Measurements from ENCODE around the gene CDC42. TPM values are rescaled to one million over a fixed set of nuclear protein-coding genes. Genes with fewer than 3 reads are reported as not detected.

The CDC42 gene
- total RNA-seq, 1 experiment from 2014 or later = 171 TPM

- H3K4me3 Mint-ChIP-seq = no peak overlapping the region
- DNase-seq (ENCODE audit: low spot score) (no peak), ATAC-seq (no peak)
- peaks cover 4% of the 10 kb centered on the region; the same call in 1 of the 2 replicates for H3K36me3 Mint-ChIP-seq
- no peak overlapping the region for H3K27ac Mint-ChIP-seq
- peaks cover 30% of the 10 kb centered on the region for H3K4me1 Mint-ChIP-seq
- ChIA-PET CTCF (interaction anchor here (0.6 to 1.3 kb wide), 3 partner anchors 13 to 92 kb away, joined by 3 to 6 read pairs (median 4); no protein-coding TSS in a partner anchor), POLR2A (no interaction called here)
- no peaks in the 10 kb centered on the region for H3K9me3 Mint-ChIP-seq
- TF ChIP-seq SMAD3 (CRISPR knock-in tag; IDR thresholded peaks at IDR 0.05; ENCODE audit: borderline replicate concordance) = no peak
- no peak for TF ChIP-seq E2F5 (CRISPR knock-in tag; IDR thresholded peaks at IDR 0.05)
- TF ChIP-seq GRHL2 (CRISPR knock-in tag; IDR thresholded peaks at IDR 0.05; ENCODE audit: insufficient replicate concordance, severe bottlenecking) = no peak
- TF ChIP-seq E2F1 (CRISPR knock-in tag; IDR thresholded peaks at IDR 0.05) = no peak
- no peak for TF ChIP-seq IRF1 (CRISPR knock-in tag; IDR thresholded peaks at IDR 0.05)
- TF ChIP-seq NR1H2 (CRISPR knock-in tag; IDR thresholded peaks at IDR 0.05) = no peak
- no peak for TF ChIP-seq NFE2L1 (CRISPR knock-in tag; IDR thresholded peaks at IDR 0.05)
- TF ChIP-seq FOXP4 (CRISPR knock-in tag; IDR thresholded peaks at IDR 0.05) = no peak
- no peak for TF ChIP-seq TEAD4 (CRISPR knock-in tag; IDR thresholded peaks at IDR 0.05)
- no peak for TF ChIP-seq ZNF416 (CRISPR knock-in tag; IDR thresholded peaks at IDR 0.05)
- TF ChIP-seq NR3C1 (CRISPR knock-in tag; conservative IDR thresholded peaks at IDR 0.05; ENCODE audit: low read depth) = no peak
- no peak for TF ChIP-seq NFATC4 (CRISPR knock-in tag; IDR thresholded peaks at IDR 0.05)
- no peak for TF ChIP-seq FOXK1 (CRISPR knock-in tag; IDR thresholded peaks at IDR 0.05)
- no peak for TF ChIP-seq MLX (CRISPR knock-in tag; IDR thresholded peaks at IDR 0.05)
- TF ChIP-seq ZNF396 (CRISPR knock-in tag; IDR thresholded peaks at IDR 0.05; ENCODE audit: borderline replicate concordance) = no peak
- H3K27me3 Mint-ChIP-seq (ENCODE audit: low read depth) = no peaks in the 10 kb centered on the region
These were observed 58.6 kb downstream of the CDC42 start for GRCh38 chr1:22111115-22111514.

GRCh38 chr1:22111620-22112019, 59.1 kb downstream of the CDC42 start:
- Mint-ChIP-seq H3K9me3 (no peaks in the 10 kb centered on the region), H3K36me3 (peaks cover 4% of the 10 kb centered on the region; the same call in 1 of the 2 replicates), H3K27me3 (ENCODE audit: low read depth) (no peaks in the 10 kb centered on the region), H3K27ac (no peak overlapping the region), H3K4me3 (no peak overlapping the region), H3K4me1 (peaks cover 29% of the 10 kb centered on the region)
- DNase-seq (ENCODE audit: low spot score) = no peak
- ATAC-seq = no peak
- POLR2A ChIA-PET = no interaction called here
- CTCF ChIA-PET = no interaction called here
- no peak for TF ChIP-seq SP1 (CRISPR knock-in tag; conservative IDR thresholded peaks at IDR 0.05)
- TF ChIP-seq RORB (CRISPR knock-in tag; IDR thresholded peaks at IDR 0.05) = no peak
- no peak for TF ChIP-seq JAZF1 (CRISPR knock-in tag; IDR thresholded peaks at IDR 0.05)
- no peak for TF ChIP-seq TP53 (CRISPR knock-in tag; IDR thresholded peaks at IDR 0.05)
- no peak for TF ChIP-seq ESRRA (CRISPR knock-in tag; IDR thresholded peaks at IDR 0.05; ENCODE audit: borderline replicate concordance)
- no peak for TF ChIP-seq OVOL2 (CRISPR knock-in tag; IDR thresholded peaks at IDR 0.05; ENCODE audit: borderline replicate concordance)
- TF ChIP-seq E2F1 (CRISPR knock-in tag; IDR thresholded peaks at IDR 0.05) = no peak
- TF ChIP-seq IRF1 (CRISPR knock-in tag; IDR thresholded peaks at IDR 0.05) = no peak
- no peak for TF ChIP-seq ZNF416 (CRISPR knock-in tag; IDR thresholded peaks at IDR 0.05)
- TF ChIP-seq SOX15 (CRISPR knock-in tag; IDR thresholded peaks at IDR 0.05) = no peak
- no peak for TF ChIP-seq ZNF512 (CRISPR knock-in tag; IDR thresholded peaks at IDR 0.05; ENCODE audit: borderline replicate concordance)
- no peak for TF ChIP-seq NR1H2 (CRISPR knock-in tag; IDR thresholded peaks at IDR 0.05)
- TF ChIP-seq SMAD3 (CRISPR knock-in tag; IDR thresholded peaks at IDR 0.05; ENCODE audit: borderline replicate concordance) = no peak
- no peak for TF ChIP-seq NFE2L1 (CRISPR knock-in tag; IDR thresholded peaks at IDR 0.05)
- TF ChIP-seq CREM (CRISPR knock-in tag; IDR thresholded peaks at IDR 0.05) = no peak
- TF ChIP-seq ETV6 (CRISPR knock-in tag; IDR thresholded peaks at IDR 0.05) = no peak
- no peak for TF ChIP-seq ZNF671 (CRISPR knock-in tag; IDR thresholded peaks at IDR 0.05)
